ENCODE data around the gene NDUFA13.
A peak's percentile ranks its signal among the peaks of the same experiment; 100 is the strongest.

NDUFA13 gene

GRCh38 chr19:19534556-19535265 is 18.7 kb downstream of the NDUFA13 start:
- DNase-seq, result no peak

DNA sequence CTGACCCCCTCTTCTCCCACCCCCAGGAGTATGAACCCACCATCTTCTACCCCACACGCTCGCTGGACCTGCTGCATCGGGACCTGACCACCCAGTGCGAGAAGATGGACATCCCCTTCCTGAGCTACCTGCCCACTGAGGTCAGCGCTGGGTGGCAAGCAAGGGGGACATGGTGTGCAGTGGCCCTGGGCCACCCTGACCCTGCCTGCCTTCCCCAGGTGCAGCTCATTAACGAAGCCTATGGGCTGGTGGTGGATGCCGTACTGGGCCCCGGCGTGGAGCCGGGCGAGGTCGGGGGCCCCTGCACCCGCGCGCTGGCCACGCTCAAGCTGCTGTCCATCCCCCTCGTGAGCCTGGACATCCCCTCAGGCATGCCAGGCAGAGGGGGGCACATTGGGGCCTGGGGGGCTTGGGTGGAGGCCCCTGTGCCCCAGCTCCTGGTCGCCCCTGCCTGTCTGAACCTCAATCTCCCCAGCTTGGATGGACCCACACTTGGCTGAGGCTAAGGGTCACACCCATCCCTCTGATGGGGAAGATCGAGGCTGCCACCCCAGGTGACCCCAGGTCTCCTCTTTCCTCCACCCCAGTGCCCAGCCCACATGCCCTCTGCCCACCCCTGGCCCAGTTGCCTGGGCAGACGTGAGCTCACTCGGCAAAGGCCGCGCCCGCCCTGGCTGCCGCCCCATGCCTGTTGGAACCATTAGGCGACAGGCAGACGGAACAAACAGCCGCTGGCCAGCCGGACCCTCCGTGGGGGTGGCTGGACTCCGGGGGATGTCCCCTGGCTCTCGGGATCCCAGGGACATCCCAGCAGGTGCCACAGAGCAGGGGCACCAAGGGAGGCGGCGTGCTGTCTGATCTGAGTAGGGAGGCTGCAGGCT is 19.5 kb downstream of the NDUFA13 start:
- DNase-seq, result no peak

- DNase-seq, result no peak
Measured at GRCh38 chr19:19537075-19538048, 21.3 kb downstream of the NDUFA13 start.

DNA sequence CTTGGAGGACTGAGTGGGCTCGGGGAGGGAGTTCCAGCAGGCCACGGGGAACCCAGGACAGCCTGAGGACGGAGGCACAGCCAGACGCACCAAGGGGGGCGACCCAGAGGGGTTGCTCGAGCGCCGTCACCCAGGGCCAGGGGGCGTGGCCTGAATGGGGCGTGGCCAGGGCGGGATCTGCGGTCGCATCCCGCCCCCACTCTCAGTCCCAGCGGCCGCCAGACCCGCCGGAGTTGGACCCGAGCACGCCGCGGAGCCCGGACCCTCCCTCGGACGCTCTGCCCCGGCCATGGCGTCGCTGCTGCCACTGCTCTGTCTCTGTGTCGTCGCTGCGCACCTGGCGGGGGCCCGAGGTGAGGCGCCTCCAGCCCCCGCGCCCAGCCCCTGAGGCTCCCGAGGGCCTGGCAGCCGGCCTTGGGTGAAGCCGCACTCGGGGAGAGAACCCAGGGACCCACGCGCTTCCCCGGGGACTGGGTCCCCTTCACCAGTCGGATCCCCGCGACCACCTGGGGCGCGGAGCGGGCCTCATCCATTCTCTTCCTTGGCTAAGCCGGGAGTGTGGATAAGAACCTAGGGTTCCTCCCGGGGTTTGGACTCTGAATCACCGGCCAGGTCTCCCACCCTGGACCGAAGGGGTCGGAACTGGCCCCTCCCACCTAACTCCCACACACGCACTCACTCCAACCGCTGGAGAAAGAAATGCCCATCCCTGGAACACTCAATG is 22.2 kb downstream of the NDUFA13 start, which contains the start of gene CILP2:
Gene CILP2, plus strand, starts transcription at position 205 of the 724 bp plus-strand sequence. Its CDS starts 85 bp downstream, at position 290.
- DNase-seq, result peak; percentile 49

DNA sequence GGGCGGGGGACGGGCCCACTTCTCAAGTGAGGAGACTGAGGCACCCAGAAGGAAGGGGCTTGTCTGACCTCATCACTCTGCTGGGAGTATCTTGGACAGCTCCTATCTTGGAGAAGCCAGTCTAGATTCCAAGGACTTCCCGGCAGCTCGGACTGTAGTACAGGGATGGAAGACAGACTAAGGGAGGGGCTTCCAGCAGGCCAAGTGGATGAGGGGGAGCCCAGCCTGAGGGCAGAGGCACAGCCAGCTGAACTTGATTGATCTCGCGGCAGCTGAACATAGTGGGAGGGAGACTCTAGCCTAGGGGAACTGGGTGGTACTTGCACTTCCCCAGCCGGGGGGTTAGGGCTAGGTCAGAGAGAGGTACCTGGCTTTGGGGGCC is 22.8 kb downstream of the NDUFA13 start:
- no peak for DNase-seq

GRCh38 chr19:19539698-19540063 is 23.7 kb downstream of the NDUFA13 start:
- no peak for DNase-seq

GRCh38 chr19:19540064-19540714 is 24.2 kb downstream of the NDUFA13 start:
- peak; percentile 66 for DNase-seq

- peak; percentile 80 for DNase-seq
Measured at GRCh38 chr19:19540715-19541515, 24.9 kb downstream of the NDUFA13 start.

DNA sequence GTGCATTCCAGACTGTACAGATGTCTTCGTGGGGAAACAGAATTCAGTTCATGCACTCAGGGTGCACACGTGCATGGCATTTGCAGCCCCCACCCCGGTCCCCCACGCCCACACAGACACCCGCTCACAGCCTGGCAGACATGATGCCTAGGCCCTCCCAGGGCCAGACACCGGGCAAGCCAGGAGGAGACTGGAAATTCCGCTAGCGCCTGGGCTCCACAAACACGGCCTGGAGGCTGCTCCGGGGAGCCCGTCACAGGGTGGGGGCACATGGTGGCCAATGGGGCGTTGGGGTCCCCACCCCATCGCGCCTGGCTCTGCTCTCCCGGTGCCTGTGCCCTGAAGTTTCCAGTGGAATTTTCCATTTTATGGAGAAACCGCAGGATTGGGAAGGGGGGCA is 25.6 kb downstream of the NDUFA13 start:
- no peak for DNase-seq

GRCh38 chr19:19542507-19542906 is 26.5 kb downstream of the NDUFA13 start:
- no peak for DNase-seq

GRCh38 chr19:19543101-19543500 is 27.1 kb downstream of the NDUFA13 start:
- no peak for DNase-seq

GRCh38 chr19:19543640-19544039 is 27.6 kb downstream of the NDUFA13 start:
- no peak for DNase-seq

GRCh38 chr19:19544257-19544953 is 28.4 kb downstream of the NDUFA13 start:
- DNase-seq, result no peak

DNA sequence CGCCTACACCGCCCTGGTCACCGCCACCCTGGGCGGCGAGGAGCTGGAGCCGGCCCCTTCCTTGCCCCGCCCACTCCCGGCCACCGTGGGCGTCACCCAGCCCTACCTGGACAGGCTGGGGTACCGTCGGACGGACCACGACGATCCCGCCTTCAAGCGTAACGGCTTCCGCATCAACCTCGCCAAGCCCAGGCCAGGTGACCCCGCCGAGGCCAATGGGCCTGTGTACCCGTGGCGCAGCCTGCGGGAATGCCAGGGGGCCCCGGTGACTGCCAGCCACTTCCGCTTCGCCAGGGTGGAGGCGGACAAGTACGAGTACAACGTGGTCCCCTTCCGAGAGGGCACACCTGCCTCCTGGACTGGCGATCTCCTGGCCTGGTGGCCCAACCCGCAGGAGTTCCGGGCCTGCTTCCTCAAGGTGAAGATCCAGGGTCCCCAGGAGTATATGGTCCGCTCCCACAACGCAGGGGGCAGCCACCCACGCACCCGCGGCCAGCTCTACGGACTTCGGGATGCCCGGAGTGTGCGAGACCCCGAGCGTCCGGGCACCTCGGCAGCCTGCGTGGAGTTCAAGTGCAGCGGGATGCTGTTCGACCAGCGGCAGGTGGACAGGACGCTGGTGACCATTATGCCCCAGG is 29.0 kb downstream of the NDUFA13 start:
- DNase-seq, result no peak

- DNase-seq, result no peak
Measured at GRCh38 chr19:19545707-19546106, 29.7 kb downstream of the NDUFA13 start.

DNA sequence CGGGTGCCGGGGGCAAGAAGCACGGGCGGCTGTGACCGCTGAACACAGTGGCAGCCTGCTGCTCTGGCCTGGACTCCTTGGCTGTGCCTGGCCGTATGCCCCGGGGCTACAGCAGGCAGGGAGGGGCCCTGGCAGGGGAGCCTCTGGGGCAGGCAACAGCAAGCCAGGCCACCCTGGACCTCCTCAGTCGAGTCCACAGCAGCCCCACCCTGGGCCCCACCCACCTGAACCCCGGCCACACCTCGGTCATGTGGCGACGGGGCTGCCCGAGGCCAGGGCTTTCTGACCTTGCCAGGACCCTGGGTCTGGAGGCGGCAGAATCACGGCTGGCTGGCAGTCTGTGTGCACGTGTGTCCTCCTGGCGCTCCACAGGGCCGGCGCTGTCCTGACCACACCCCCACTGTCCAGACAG is 30.7 kb downstream of the NDUFA13 start:
- DNase-seq, result no peak

- no peak for DNase-seq
Measured at GRCh38 chr19:19547674-19548336, 31.8 kb downstream of the NDUFA13 start.

DNA sequence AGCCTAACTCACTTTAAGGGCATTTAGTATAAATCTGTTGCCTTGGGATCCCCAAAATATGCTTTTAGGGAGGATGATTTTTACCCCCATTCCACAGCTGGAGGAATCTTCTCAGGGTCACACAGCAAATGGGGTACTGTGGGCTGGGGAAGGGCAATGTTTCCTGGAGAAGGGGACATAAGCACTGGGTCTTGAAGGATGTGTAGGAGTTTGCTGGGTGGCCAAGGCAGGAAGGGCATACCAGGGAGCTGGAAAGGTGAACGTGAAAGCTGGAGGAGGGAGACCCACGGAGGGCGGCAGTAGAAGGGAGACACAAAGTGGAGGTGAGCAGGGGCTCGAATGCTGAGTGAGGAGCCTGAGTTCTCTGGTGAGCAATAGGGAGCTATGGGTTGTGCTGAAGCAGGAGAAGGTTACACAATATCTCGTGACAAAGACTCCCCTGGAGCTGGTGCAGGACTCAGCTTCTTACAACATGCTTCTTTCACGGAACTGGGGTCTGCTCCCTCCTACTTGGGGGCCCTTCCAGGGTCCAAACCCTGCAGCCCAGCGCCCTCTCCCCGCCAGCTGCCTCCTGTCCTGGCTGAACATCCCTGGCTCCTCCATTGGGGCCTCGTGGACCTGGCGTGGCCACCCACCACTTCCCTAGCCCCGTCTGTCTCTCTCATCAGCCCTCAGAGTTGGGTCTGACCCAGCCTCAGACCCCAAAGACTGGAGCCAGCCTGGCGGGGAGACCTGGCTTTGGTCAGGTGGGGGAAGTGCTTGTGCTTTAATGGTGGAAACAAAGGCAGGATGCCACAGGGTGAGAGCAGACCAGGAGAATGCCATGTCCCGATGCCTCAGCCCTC is 33.1 kb downstream of the NDUFA13 start:
- no peak for DNase-seq
